BJ (cell line): ENCODE results near the gene HK2. TPM values are rescaled to one million over a fixed set of nuclear protein-coding genes. Genes with fewer than 3 reads are reported as not detected.

Experiments
- CTCF ChIA-PET: fragments of 350-600 bp; formaldehyde crosslinking; extraction: SDS; loops from one replicate; lab custom pipeline; 2021; ENCODE audit warnings: antibody characterized with exemption, inconsistent platforms; lab: Yijun Ruan, JAX
- POLR2A ChIA-PET: fragments of 300-600 bp; sonication (Branson Sonifier 250); formaldehyde crosslinking; extraction: SDS; loops from one replicate; lab custom pipeline; 2021; ENCODE audit warnings: antibody characterized with exemption; lab: Charles Lee
- DNase-seq: peaks from one replicate; pipeline ENCODE4 v3.0.0-alpha.2; 2011; ENCODE audit warnings: low read depth
- H3K27me3 ChIP-seq: 2 replicates; pipeline ENCODE4 v1.6.0; 2011; ENCODE audit warnings: low read length; ENCODE audit not compliant: control insufficient read depth, insufficient read depth
- H3K36me3 ChIP-seq: 2 replicates; pipeline ENCODE4 v1.5.1; 2011; ENCODE audit warnings: low read length; ENCODE audit not compliant: control insufficient read depth, insufficient read depth
- H3K4me3 ChIP-seq: 2 replicates; pipeline ENCODE4 v1.5.1; 2011; ENCODE audit warnings: low read depth, mild to moderate bottlenecking, control low read depth, low read length
- CTCF ChIP-seq: IDR thresholded peaks from 2 replicates; pipeline ENCODE4 v1.5.1; 2011; ENCODE audit warnings: low read depth, mild to moderate bottlenecking, control low read depth, inconsistent platforms, low read length, moderate library complexity; ENCODE audit not compliant: insufficient read depth
- polyA plus RNA-seq: library from polyadenylated mRNA; depleted of rRNA; stranded (reverse); fragments of >200 nt; gene quantifications from 2 replicates; pipeline ENCODE4 v1.2.3, GENCODE V29; 2011

Gene HK2
- polyA plus RNA-seq, 1 experiment: 21.8 TPM

GRCh38 chr2:74877781-74878433, 44.0 kb downstream of the HK2 start:
- no peaks in the 10 kb centered on the region for H3K27me3 ChIP-seq
- peaks cover 35% of the 10 kb centered on the region for H3K36me3 ChIP-seq

GRCh38 chr2:74878551-74878950, 44.6 kb downstream of the HK2 start:
- ChIA-PET CTCF (interaction anchor here (1.2 to 3.9 kb wide), 2 partner anchors 42 to 138 kb away, joined by 4 to 21 read pairs; no protein-coding TSS in a partner anchor), POLR2A (no interaction called here)
- TF ChIP-seq CTCF: no peak
- H3K36me3 ChIP-seq: peaks cover 40% of the 10 kb centered on the region
- no peaks in the 10 kb centered on the region for H3K27me3 ChIP-seq
- no peak for DNase-seq
- no peak overlapping the region for H3K4me3 ChIP-seq

More at GRCh38 chr2:74877781-74878433, 44.0 kb downstream of the HK2 start:
- TF ChIP-seq CTCF: no peak
- no peak overlapping the region for H3K4me3 ChIP-seq
- ChIA-PET POLR2A (no interaction called here), CTCF (interaction anchor here (1.3 to 4.1 kb wide), 9 partner anchors 8 to 414 kb away, joined by 3 to 75 read pairs (median 20); no protein-coding TSS in a partner anchor)
- no peak for DNase-seq

- H3K27me3 ChIP-seq: no peaks in the 10 kb centered on the region
- no peak for TF ChIP-seq CTCF
- POLR2A ChIA-PET: no interaction called here
- CTCF ChIA-PET: interaction anchor here (2.9 kb wide), 1 partner anchor 189 kb away, joined by 7 read pairs; no protein-coding TSS in a partner anchor
- no peak overlapping the region for H3K4me3 ChIP-seq
- DNase-seq: no peak
- H3K36me3 ChIP-seq: peaks cover 45% of the 10 kb centered on the region
These were observed 46.3 kb downstream of the HK2 start for GRCh38 chr2:74880054-74880728.

GRCh38 chr2:74881176-74881575, 47.2 kb downstream of the HK2 start:
- Histone ChIP-seq H3K27me3 (no peaks in the 10 kb centered on the region), H3K36me3 (peaks cover 47% of the 10 kb centered on the region), H3K4me3 (no peak overlapping the region)
- DNase-seq: no peak
- TF ChIP-seq CTCF: no peak
- CTCF ChIA-PET: interaction anchor here (2.9 kb wide), 1 partner anchor 190 kb away, joined by 7 read pairs; no protein-coding TSS in a partner anchor
- POLR2A ChIA-PET: no interaction called here

- no peak for DNase-seq
- H3K36me3 ChIP-seq: peaks cover 51% of the 10 kb centered on the region
- CTCF ChIA-PET: interaction anchor here (2.9 kb wide), 1 partner anchor 190 kb away, joined by 7 read pairs; no protein-coding TSS in a partner anchor
- POLR2A ChIA-PET: no interaction called here
- TF ChIP-seq CTCF: no peak
- H3K27me3 ChIP-seq: no peaks in the 10 kb centered on the region
- H3K4me3 ChIP-seq: no peak overlapping the region
These were observed 47.8 kb downstream of the HK2 start for GRCh38 chr2:74881626-74882298.
